ENCODE results near the gene ZC3HAV1L.
"Not testable (repeated sequence)": the region's sequence is repeated elsewhere in the genome, so short reads cannot be mapped to it uniquely, and the experiment has no call there.

ZC3HAV1L gene, protein sequence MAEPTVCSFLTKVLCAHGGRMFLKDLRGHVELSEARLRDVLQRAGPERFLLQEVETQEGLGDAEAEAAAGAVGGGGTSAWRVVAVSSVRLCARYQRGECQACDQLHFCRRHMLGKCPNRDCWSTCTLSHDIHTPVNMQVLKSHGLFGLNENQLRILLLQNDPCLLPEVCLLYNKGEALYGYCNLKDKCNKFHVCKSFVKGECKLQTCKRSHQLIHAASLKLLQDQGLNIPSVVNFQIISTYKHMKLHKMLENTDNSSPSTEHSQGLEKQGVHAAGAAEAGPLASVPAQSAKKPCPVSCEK

DNA sequence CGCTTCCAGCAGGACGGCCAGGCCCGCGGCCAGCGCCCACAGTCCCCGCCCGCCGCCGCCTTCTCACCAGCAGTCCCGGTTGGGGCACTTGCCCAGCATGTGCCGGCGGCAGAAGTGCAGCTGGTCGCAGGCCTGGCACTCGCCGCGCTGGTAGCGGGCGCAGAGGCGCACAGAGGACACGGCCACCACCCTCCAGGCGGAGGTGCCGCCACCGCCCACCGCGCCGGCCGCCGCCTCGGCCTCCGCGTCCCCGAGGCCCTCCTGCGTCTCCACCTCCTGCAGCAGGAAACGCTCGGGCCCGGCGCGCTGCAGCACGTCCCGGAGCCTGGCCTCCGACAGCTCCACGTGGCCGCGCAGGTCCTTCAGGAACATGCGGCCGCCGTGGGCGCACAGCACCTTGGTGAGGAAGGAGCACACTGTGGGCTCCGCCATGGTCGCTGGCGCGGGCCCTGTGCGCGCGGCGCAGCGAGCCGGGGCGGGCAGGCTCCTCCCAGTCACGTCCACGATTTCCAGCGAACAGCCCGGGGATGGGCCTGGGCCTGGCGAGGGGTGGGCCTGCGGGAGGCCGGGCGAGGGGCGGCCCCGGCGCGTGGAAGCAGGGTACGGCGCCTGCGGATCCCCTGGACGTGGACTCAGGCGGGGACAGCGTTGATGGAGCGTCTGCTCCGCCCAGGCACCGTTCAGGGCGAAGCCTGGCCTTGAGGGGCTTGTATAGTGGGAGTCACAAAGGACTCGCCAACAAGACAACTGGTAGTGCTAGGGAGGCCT, at the start of gene ZC3HAV1L:
Gene ZC3HAV1L (minus strand): TSS at position 457 of the 768 bp plus-strand sequence. CDS start 25 bp downstream, at position 432.
- DNase-seq (ENCODE audit: low read depth): peak; percentile 17

DNA sequence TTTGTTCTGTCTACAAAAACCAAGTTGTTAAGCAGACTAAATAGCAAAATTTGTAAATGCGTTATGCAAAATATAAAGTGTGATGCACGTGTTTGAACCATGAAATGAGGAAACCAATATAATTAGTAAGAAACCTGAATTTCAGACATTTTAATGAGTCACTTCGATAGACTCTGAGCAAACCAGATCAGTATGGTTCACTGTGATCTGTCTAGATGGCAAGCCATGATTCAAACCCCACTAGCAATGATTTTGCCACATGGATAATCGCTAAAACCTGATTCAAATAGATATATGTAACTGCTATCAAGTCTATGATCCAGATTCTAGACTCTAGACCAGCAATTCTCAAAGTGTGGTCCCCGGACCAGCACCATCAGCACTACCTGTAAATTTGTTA, 48.9 kb upstream of the ZC3HAV1L start:
- DNase-seq (ENCODE audit: low read depth): no peak

DNA sequence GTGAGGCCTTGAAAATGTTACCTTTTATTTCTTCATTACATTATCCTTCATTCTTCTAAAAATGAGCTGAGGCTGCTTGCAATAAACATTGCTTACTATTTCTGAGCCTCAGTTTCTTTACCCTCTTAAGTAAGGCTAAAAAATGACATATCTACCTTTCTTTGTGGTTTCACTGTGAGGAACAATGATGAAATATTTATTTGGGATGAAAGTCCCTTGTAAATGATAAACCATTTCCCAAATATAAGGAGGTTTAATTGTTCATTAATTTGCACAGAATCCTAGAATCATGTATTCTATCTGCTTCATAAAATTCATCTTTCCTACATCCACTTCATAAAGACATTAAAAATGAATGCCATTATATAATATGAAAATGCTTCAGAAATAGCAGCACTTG, 45.7 kb upstream of the ZC3HAV1L start:
- DNase-seq (ENCODE audit: low read depth): no peak

DNA sequence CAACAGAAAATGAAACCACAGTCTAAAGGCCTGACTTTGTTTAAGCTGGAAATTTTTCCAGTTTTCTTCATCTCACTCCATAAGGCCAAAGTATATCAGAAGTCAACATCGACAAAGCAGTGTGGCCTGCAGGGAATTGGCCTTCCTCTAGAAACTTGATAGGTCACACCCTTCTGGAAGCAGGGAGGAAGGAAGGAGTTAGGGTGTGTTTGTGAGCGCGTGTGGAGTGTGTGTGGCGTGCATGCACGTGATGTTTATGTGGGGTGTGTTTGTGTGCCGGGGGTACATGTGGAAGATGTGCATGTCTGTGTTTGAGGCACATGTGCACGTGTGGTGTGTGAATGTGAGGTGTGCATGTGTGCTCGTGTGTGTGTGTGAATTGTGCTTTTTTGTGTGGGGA, 45.1 kb upstream of the ZC3HAV1L start:
- DNase-seq (ENCODE audit: low read depth): no peak

- DNase-seq (ENCODE audit: low read depth): no peak
Measured at GRCh38 chr7:139079861-139080260, 44.0 kb upstream of the ZC3HAV1L start.

- DNase-seq (ENCODE audit: low read depth): no peak
Measured at GRCh38 chr7:139078911-139079310, 43.1 kb upstream of the ZC3HAV1L start.

- no peak for DNase-seq (ENCODE audit: low read depth)
Measured at GRCh38 chr7:139078399-139078798, 42.6 kb upstream of the ZC3HAV1L start.

DNA sequence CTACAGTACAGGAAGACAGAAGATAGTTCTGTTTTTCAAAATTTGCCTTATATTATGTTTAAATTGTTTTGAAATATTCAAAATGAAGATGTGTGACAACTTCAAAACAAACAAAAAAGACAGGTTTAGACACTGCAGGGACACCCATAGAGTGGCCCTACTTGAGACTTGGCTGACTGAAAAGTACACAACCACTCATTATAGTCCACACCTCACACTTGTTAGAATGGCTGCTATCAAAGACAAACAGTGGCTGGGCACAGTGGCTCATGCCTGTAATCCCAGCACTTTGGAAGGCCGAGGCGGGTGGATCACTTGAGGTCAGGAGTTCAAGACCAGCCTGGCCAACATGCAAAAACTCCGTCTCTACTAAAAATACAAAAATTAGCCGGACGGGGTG, 41.9 kb upstream of the ZC3HAV1L start:
- DNase-seq (ENCODE audit: low read depth): not testable (repeated sequence)

- no peak for DNase-seq (ENCODE audit: low read depth)
Measured at GRCh38 chr7:139075871-139076686, 40.2 kb upstream of the ZC3HAV1L start.

DNA sequence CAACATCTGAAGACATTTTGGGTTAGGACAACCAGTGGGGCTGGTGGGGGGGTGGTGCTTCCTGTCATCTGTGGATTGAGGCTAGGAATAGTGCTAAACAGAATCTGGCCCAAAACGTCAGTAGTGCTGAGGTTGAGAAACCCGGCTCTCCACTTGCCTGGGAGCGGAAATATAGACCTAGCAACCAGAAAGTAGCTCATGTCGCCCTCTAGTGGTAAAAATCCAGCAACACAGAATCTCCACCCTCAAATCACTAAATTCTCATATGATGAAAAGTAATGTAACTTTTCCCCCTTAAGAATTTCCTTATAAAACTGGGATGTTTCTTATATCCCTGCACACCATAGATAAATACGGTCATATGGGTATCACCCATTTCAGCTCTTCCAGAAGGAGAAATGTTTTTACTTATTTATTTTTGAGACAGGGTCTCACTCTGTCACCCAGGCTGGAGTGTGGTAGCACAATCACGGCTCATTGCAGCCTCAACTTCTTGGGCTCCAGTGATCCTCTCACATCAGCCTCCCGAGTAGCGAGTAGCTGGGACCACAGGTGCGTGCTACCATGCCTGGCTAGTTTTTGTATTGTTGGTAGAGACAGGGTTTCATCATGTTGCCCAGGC, 39.3 kb upstream of the ZC3HAV1L start:
- DNase-seq (ENCODE audit: low read depth): peak; percentile 55

- no peak for DNase-seq (ENCODE audit: low read depth)
Measured at GRCh38 chr7:139072796-139073195, 37.0 kb upstream of the ZC3HAV1L start.

GRCh38 chr7:139071680-139072079, 35.8 kb upstream of the ZC3HAV1L start:
- no peak for DNase-seq (ENCODE audit: low read depth)

GRCh38 chr7:139068544-139069399, 32.9 kb upstream of the ZC3HAV1L start:
- DNase-seq (ENCODE audit: low read depth): no peak

DNA sequence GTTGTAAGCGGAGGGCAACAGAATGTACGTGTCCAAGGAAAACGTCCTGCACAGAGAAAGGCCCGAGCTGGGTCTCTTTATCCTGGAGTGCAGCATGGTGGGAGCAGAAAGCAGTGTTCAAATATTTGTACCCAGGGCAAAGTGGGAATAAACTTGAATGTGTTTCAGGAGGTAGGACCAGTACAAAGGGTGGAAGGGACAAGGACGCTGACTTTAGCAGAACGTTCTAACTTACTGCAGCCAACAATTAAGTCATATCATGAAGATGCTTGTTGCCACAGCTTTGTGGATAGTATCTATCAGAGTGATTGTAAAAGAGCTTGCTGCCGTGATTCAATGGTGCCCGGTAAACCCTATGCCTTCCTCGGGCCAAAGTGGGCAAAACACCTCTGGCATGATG, 30.5 kb upstream of the ZC3HAV1L start:
- DNase-seq (ENCODE audit: low read depth): no peak

GRCh38 chr7:139065323-139065722, 29.5 kb upstream of the ZC3HAV1L start:
- DNase-seq (ENCODE audit: low read depth): no peak

GRCh38 chr7:139061416-139061815, 25.6 kb upstream of the ZC3HAV1L start:
- DNase-seq (ENCODE audit: low read depth): no peak

DNA sequence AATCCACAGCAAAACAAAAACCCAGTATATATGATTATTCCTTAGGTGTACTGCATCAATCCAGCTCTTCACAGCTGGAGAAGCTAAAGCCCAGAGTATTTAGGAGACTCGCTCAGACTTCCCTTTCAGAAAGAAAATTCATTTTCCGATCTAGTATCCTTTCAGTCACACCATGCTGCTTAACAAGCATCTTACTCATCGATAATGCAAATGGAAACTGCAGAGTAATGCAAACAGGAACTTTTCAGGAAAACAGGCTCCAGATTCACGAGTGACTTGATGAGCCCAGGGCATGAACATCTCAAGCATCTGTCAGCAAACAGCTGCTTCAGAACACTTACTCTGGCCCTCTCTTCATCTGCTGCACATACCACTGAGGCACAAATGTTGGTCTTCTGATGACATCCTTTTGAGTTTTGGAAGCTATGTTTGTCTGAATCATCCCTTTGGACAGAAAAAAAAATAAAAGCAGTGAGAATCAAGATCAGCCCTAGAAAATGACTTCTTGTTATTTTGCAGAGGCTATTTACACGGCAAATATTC, 24.9 kb upstream of the ZC3HAV1L start:
- no peak for DNase-seq (ENCODE audit: low read depth)

DNA sequence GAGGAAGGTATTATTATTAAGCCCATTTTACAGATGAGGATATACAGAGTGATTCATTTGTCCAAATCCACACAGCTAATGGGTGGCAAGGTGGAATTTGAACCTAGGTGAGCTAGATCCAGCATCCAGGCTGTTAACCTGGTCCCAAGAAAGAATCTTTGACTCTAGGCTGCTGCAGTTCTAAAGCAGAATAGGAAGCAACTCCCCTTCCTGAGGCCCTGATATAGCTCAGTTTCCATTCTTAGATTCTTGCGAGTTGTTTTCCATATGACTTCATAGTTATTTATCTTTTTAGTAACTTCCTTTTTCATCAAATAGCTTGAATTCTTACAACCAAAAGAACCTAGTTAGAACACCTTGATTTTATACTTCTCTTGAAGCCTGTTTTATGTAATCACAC, 24.1 kb upstream of the ZC3HAV1L start:
- no peak for DNase-seq (ENCODE audit: low read depth)

GRCh38 chr7:139058943-139059342, 23.1 kb upstream of the ZC3HAV1L start:
- no peak for DNase-seq (ENCODE audit: low read depth)

- DNase-seq (ENCODE audit: low read depth): no peak
Measured at GRCh38 chr7:139055674-139056073, 19.8 kb upstream of the ZC3HAV1L start.

GRCh38 chr7:139054656-139055055, 18.8 kb upstream of the ZC3HAV1L start:
- DNase-seq (ENCODE audit: low read depth): not testable (repeated sequence)
